NCI-H69 (cell line): ENCODE data around the gene BLM.
"Not testable (repeated sequence)": the region's sequence is repeated elsewhere in the genome, so short reads cannot be mapped to it uniquely, and the experiment has no call there.

ENCODE experiments used
- DNase-seq: peaks from one replicate; lab custom pipeline; 2025; lab: John Stamatoyannopoulos, UW

Gene BLM

GRCh38 chr15:90716976-90717821 lies at the start of gene BLM:
Gene BLM (plus strand): TSS chr15:90717346. CDS start chr15:90747393, 30,047 bp downstream.
- DNase-seq = peak; percentile 96

GRCh38 chr15:90667755-90668345 lies 49.3 kb upstream of the BLM start:
- DNase-seq = not testable (repeated sequence)

- DNase-seq = not testable (repeated sequence)
Observed at GRCh38 chr15:90670631-90671030, 46.5 kb upstream of the BLM start.

DNA sequence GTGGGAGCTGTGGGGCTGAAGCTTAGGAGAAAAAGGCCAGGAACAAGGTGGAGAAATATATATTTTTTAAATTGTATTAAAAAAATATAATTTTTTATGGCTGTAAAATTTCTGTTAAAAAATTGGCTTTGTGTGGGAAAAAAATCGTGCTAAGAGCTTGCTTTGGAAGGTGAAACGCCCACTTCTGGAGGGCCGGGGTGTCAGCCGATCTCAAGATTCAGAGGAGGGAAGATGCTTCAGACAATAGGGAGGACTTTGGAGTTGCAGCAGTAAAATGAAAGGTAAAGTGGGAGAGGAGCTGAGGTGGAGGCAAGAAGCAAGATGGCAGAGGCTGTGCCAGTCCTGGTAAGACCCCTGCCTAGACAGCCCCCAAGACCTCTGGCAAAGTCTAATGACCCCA lies 45.9 kb upstream of the BLM start:
- DNase-seq = no peak

DNA sequence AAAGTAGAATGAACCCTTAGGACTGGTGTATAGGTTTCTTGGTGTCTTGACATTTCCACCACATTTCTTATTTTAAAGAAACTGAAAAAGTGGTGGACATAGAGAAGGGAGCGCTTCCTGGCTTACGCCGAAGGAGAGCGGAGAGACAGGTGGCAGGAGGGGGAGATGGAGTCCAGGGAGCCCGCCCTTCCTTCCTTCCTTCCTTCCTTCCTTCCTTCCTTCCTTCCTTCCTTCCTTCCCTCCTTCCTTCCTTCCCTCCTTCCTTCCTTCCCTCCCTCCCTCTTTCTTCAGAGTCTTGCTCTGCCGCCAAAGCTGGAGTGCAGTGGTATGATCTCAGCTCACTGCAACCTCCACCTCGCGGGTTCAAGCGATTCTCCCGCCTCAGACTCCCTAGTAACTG lies 43.8 kb upstream of the BLM start:
- DNase-seq = not testable (repeated sequence)

DNA sequence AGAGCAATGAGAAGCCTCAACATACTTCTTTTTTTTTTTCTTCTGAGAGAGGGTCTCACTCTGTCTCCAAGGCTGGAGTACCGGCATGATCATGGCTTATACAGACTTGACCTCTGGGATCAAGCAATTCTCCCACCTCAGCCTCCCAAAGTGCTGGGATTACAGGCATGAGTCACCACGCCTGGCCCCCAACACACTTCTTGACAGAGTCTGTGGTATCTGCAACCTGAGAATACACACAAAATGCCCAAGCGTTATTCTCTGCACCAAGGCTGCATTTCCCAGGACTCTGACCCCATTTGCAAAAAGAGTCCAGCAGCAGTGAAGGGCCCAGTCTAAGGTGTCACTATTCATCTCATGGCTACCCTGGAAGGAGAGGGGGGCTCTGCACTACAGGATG lies 42.7 kb upstream of the BLM start:
- no peak for DNase-seq

GRCh38 chr15:90675464-90675863 lies 41.7 kb upstream of the BLM start:
- DNase-seq = no peak

- no peak for DNase-seq
Observed at GRCh38 chr15:90677807-90678790, 39.0 kb upstream of the BLM start.

GRCh38 chr15:90679959-90680358 lies 37.2 kb upstream of the BLM start:
- no peak for DNase-seq

- DNase-seq = no peak
Observed at GRCh38 chr15:90680371-90680935, 36.7 kb upstream of the BLM start.

GRCh38 chr15:90681056-90681455 lies 36.1 kb upstream of the BLM start:
- no peak for DNase-seq

DNA sequence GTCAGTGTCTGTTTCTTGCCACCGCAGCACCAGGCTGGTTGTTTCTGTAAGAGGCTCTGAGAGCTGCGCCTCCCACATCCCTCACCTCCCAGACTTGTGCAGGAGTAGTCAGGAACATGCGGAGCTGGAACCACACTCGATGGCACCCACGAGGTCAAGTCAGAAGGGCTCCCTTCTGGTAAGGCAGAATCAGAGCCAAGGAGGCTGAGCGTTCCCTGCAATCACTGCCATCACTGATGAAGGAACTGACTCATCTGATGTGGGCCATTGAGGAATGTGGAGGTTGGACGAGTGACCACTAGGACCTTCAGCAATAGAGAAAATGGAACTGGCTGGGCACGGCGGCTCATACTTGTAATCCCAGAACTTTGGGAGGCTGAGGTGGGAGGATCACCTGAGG lies 35.7 kb upstream of the BLM start:
- no peak for DNase-seq

DNA sequence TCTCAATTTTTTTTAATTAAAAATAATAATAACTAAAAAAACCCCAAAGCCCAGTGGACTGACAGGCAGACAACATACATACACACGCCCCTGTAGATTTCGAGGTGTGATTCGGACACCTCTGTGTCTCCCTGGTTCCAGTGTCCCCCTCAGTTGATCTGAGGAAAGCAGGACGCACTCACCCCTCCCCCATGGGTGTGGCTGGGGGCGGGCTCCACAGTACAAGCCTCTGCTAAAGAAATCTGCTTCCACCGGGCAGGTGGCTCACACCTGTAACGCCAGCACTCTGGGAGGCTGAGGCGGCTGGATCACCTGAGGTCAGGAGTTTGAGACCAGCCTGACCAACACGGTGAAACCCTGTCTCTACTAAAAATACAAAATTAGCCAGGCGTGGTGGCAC lies 33.8 kb upstream of the BLM start:
- DNase-seq = no peak

DNA sequence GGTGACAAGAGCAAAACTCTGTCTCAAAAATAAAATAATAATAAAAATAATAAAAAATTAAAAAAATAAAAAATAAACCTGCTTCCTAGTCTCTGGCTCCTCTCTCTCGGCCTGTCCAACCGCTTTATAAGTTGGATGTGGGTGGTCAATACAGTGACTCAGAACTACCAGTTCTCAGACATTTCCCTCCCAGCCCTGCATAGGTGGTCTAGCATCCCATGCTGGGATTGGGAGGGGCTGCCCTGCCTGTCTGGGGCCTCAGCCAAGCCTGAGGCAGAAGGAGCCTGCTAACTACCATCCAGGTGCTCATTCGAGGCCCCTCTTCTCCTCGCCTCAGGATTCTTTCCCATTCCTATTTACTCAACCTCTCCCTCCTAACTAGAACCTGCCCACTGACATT lies 33.3 kb upstream of the BLM start:
- DNase-seq = no peak

DNA sequence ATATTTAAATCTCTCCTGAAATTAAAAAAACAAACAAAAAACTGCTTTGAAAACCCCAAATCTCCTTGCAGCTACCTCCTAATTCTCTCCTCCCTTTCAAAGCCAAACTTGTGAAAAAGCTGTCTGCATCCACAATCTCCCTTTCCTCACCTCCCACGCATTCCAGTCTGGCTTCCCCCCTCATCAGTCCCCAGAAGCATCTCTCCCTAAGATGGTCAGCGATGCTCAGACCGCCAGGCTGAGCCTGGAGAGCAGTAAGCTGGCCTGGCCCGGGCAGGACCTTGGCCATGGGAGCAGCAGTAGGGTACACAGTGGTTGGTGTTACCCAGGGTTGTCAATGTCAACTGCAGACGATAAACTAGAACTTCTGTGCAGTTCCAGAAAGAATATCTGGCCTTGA lies 32.9 kb upstream of the BLM start:
- no peak for DNase-seq

- DNase-seq = no peak
Observed at GRCh38 chr15:90685591-90686434, 31.3 kb upstream of the BLM start.

- no peak for DNase-seq
Observed at GRCh38 chr15:90686435-90687218, 30.5 kb upstream of the BLM start.

GRCh38 chr15:90689326-90689961 lies 27.7 kb upstream of the BLM start:
- DNase-seq = not testable (repeated sequence)

- DNase-seq = no peak
Observed at GRCh38 chr15:90690585-90690984, 26.6 kb upstream of the BLM start.

DNA sequence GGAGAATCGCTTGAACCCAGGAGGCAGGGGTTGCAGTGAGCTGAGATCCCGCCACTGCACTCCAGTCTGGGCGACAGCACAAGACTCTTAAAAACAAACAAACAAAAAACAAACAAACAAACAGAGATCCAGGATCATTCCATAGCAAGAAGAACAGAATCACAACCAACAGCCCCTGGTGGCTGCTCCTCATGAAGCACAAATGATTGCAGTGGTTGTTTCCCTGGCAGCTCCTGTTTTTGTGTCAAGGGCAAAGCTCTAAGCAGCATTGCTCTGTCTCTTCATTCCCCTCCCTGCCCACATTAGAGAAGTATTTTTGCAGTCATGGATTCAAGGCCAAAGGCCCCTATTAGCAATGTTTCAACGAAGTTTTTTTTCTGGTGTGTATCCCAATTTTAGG lies 25.8 kb upstream of the BLM start:
- DNase-seq = no peak
